ENCODE results near the gene PPP6R1.

The PPP6R1 gene

DNA sequence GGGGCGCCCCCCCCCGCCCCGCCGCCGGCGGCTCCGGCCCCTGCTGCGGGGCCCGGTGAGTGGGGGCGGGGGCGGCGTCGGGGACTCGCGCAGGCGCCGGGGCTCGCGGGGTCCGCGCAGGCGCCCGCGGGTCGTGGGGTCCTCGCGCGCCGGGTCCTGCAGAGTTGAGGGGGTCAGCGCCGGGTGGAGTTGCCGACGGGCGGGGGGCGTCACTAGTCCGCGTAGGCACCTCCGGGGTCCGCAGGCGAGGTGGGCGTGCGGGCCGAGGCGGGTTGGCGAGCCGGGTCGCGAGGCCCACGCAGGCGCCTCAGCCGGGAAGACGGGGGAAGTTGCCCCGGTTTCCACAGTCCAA is 365 bp downstream of the PPP6R1 start:
- in situ Hi-C loops (cut with HindIII; ENCODE audit: low sequenced_read_pairs), result no loop called here

- in situ Hi-C loops (cut with HindIII; ENCODE audit: low sequenced_read_pairs), result no loop called here
Measured at GRCh38 chr19:55257461-55258420, 1.1 kb downstream of the PPP6R1 start.

DNA sequence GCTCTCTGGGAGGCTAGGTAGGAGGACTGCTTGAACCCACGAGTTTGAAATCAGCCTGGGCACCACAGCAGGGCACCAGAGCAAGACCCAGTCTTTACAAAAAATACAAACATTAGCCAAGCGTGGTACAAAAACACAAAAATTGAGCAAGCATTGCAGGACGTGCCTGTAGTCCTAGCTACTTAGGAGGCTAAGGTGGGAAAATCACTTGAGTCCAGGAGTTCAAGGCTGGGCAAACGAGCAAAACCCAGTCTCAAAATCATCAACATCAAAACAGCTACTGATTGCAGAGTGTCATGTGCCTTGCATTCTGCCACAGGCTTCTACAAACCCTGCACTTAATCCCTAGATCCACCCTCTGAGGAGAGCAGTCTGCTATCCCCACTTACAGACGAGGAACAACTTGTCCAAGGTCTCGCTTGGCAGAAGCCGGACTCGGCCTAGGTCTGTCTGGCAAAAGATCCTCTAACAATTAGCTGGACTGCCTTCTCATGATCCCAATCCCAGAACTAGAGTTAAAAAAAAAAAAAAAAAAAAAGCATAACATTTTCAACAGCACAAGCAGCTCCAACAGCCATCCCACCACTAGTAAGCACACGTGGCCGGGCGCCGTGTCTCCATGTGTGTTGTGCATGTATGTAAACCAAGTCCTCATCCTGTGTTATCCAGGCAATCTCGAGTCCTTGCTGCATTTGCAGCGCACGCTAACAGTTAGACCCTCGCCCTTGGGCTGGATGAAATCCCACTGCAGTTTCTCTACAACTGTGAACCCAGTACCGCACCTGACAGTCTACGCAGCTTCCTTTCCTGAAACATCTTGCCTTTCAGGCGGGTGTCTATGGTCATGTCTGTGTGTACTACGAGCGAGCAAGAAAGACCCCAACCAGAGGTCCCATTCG is 2.0 kb downstream of the PPP6R1 start:
- in situ Hi-C loops (cut with HindIII; ENCODE audit: low sequenced_read_pairs), result no loop called here

DNA sequence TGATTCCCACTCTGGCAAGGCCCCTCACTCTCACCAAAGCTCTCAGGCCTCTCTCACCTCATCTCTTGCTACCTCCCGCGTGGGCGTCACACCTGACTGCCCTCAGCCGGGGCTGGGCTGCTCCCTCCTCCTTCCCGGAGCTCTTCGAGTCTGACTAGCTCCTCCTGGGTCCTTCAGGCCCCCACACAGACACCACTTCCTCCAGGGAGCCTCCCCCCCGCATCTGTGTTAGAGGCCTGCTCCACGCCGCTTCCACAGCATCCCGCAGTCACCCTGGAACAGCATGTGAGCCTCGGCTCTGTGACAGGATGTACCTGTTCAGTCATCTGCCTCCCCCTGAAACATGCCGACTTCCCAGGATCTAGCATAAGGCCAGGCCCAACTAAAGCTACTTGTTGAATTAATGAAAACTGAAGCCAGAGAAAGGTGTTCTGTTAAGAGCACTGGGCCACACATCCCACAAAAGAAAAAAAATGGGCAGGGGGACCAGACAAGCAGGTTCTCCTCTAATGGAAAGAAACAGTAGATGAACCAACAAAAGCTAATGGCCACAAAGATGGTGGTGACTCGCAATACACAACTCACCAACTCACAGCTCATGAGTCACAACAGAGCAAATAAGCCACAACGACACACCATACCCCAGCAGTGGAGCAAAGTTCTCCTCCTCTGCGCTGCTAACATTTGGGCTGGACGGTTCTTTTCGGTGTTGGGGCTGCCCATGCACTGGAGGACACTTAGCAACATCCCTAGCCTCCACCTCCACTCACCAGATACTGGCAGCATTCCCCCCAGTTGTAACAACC is 3.0 kb downstream of the PPP6R1 start:
- in situ Hi-C loops (cut with HindIII; ENCODE audit: low sequenced_read_pairs), result no loop called here

DNA sequence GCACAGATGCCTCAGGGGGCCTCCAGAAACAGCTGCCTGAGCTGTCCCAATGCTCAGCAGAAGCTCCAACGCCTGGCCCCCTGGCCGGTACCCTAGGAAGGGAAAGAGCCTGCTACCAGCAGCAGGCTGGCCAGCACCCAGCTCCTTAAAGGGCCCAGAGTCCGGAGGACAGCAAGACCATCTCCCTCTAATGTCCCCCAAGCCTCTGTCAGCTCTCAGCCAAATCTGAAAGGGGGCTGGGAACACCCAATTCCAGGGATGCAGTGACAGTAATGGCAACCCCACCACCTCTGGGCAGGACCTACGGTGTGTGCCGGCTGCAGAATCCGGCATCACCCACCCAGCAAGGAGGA is 4.2 kb downstream of the PPP6R1 start:
- in situ Hi-C loops (cut with HindIII; ENCODE audit: low sequenced_read_pairs), result no loop called here

- in situ Hi-C loops (cut with HindIII; ENCODE audit: low sequenced_read_pairs), result no loop called here
Measured at GRCh38 chr19:55253842-55254624, 4.8 kb downstream of the PPP6R1 start.

DNA sequence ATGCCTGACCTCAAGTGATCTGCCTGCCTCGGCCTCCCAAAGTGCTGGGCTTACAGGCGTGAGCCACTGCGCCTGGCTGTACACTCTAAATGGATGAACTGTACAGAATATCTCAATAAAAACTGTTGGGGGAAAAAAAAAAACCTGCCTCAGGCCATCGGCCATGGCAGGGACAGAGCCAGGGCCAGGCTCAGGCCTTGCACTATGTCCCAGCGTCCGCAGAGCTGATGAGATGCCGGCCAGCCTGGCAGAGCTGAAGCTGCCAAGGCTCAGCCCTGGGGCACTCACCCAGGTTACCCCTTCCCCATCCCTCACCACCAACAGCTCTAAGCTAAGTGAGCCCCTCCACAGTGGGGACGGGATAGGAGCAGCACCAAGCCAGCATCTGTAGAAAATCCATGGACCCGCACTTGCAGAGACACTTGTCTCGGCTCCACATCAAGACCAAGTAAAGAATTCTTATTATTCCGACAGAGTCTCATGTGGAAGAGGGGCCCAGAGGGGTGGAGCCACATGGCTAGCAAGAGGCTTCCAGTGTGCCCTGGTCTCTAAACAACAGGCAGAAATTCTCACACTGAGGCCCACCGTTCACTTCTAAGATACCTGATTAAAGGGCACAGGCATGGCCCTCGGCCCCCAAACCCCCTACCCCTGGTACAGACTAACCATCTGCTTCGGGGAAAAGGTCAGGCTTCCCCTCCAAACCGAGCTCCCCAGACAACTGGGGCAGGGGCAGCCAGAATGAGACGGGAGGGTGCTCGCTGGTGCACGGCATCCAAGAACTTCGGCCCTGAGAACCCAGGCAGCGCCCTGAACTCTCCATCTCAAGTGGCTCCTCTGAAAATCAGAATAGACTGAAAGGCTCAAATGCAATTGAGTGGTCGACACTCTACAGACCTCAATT is 5.8 kb downstream of the PPP6R1 start:
- in situ Hi-C loops (cut with HindIII; ENCODE audit: low sequenced_read_pairs), result no loop called here

DNA sequence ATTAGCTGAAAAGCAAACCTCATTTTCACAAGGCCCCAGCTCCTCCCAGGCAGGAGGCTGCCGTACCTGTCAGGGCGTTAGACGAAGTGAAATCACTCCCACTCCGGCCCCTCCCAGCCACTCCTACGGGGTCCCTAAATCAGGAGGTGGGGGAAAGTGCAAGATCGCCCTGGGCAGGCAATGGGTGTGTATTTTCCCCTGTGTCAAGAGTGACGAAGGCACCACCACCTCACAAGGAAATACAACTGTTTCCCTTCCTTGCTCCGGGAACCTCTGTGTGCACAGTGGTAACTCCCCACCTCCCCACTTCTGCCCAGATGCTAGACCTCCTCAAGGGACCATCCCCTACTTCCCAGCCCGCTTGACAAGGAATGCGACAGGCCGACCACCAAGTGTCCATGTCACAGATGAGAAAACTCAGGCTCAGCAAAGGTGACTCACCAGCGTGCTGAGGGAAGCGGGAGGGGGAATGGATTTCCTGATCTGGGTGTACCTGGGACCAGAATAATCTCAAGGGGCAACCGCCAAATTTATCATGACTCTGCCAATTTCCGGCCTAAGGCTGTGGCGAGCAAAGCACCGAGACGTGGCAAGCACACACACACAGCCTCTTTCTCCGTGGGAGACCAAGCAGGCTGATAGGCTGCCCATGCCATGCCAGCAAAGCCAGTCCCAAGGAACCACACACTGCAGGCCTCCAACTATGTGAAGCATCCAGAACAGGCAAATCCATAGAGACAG is 7.3 kb downstream of the PPP6R1 start:
- in situ Hi-C loops (cut with HindIII; ENCODE audit: low sequenced_read_pairs), result no loop called here

- in situ Hi-C loops (cut with HindIII; ENCODE audit: low sequenced_read_pairs), result no loop called here
Measured at GRCh38 chr19:55250262-55251036, 8.4 kb downstream of the PPP6R1 start.

GRCh38 chr19:55249841-55250240 is 9.0 kb downstream of the PPP6R1 start:
- in situ Hi-C loops (cut with HindIII; ENCODE audit: low sequenced_read_pairs), result no loop called here

- in situ Hi-C loops (cut with HindIII; ENCODE audit: low sequenced_read_pairs), result no loop called here
Measured at GRCh38 chr19:55248704-55249103, 10.1 kb downstream of the PPP6R1 start.

- in situ Hi-C loops (cut with HindIII; ENCODE audit: low sequenced_read_pairs), result no loop called here
Measured at GRCh38 chr19:55248166-55248675, 10.6 kb downstream of the PPP6R1 start.

DNA sequence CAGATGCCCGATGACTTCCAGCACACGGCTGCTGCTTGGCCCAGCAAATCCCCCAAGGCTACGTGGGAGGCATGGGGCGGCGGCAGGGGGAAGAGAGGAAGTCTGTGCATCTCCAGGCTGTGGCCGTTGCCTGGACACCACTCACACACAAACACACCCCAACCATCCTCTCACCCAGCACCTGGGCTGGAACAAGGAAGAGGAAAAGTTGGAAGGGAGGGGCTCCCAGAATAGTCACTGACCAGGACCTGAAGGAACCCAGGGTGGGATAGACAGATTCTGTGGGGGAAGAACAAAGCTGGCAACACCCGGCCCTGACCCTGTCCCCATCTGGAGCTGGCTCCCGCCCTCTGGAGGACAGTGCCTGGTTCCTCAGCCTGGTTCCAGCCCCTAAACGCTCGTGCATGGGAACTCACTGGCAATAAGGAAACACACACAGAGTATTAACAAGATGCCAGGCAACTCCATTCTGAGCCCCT is 11.2 kb downstream of the PPP6R1 start:
- in situ Hi-C loops (cut with HindIII; ENCODE audit: low sequenced_read_pairs), result no loop called here

GRCh38 chr19:55246462-55247451 is 12.1 kb downstream of the PPP6R1 start:
- in situ Hi-C loops (cut with HindIII; ENCODE audit: low sequenced_read_pairs), result no loop called here

GRCh38 chr19:55245236-55245904 is 13.4 kb downstream of the PPP6R1 start:
- in situ Hi-C loops (cut with HindIII; ENCODE audit: low sequenced_read_pairs), result no loop called here
